K562 (cell line): Measurements from ENCODE around the gene NMBR. TPM values are rescaled to one million over a fixed set of nuclear protein-coding genes. Genes with fewer than 3 reads are reported as not detected.

Experiments used
- ATAC-seq: fragments of 200-7000 bp; cut with Tn5 transposase; 3 replicates; pipeline ENCODE4 v1.9.1; 2020; ENCODE audit warnings: moderate library complexity
- BruUV-seq: library from RNA; stranded (reverse); fragments of 400-500 nt; replicated peaks from 2 replicates; lab custom pipeline; 2021; lab: Mats Ljungman, UMichigan
- CTCF ChIA-PET: fragments of 300-600 bp; formaldehyde crosslinking; extraction: SDS; loops from one replicate; lab custom pipeline; 2021; ENCODE audit warnings: low intra/inter-chr PET ratio; lab: Yijun Ruan, JAX
- POLR2A ChIA-PET: fragments of 300-600, 350-650 bp; sonication (Branson Sonifier 250); formaldehyde crosslinking; extraction: SDS; loops from one replicate; lab custom pipeline; 2021; ENCODE audit warnings: antibody characterized with exemption, inconsistent platforms; lab: Yijun Ruan, JAX
- DNase-seq, 4 experiments: peaks; one replicate each; pipeline versions ENCODE4 v3.0.0 to v3.0.0-alpha.2; 2011 to 2018; ENCODE audit warnings: low spot score in 3 of 4, mixed read lengths in 3 of 4; ENCODE audit errors: extremely low read depth in 1 of 4
- FAIRE-seq: peaks from 2 replicates; lab custom pipeline; 2011; peaks lifted over from hg19 to GRCh38; lab: Jason Lieb, UNC
- H2AFZ ChIP-seq: 2 replicates; pipeline ENCODE4 v1.6.0; 2011; ENCODE audit warnings: low read depth, low read length, control low read depth, inconsistent platforms
- H3K27ac ChIP-seq: fragments of 200-600 bp; 3 replicates; pipeline ENCODE4 v1.8.0; 2011; ENCODE audit warnings: low read depth, mild to moderate bottlenecking, control low read depth, inconsistent platforms, low read length, moderate library complexity, mixed read lengths; ENCODE audit errors: extremely low read depth
- H3K27me3 ChIP-seq, 2 experiments: fragments of 300-600 bp in 1 of 2; 2 replicates in 1 of 2; 3 replicates in 1 of 2; pipeline versions ENCODE4 v1.6.0 to v1.8.0; 2011; ENCODE audit warnings: inconsistent platforms in 2 of 2, low read length in 2 of 2, mild to moderate bottlenecking in 1 of 2, mixed read lengths in 1 of 2, moderate library complexity in 1 of 2; ENCODE audit not compliant: control insufficient read depth in 2 of 2, insufficient read depth in 2 of 2
- H3K36me3 ChIP-seq: fragments of 300-600 bp; 3 replicates; pipeline ENCODE4 v1.8.0; 2011; ENCODE audit warnings: mild to moderate bottlenecking, low read length, inconsistent platforms; ENCODE audit not compliant: control insufficient read depth, insufficient read depth
- H3K4me1 ChIP-seq, 2 experiments: fragments of 200-600 bp in 1 of 2; replicated peaks in 1 of 2; 2 replicates in 1 of 2; 3 replicates in 1 of 2; pipeline versions ENCODE4 v1.5.1 to v1.8.0; 2011; ENCODE audit warnings: inconsistent platforms in 2 of 2, low read length in 2 of 2, mild to moderate bottlenecking in 1 of 2, mixed read lengths in 1 of 2, moderate library complexity in 1 of 2; ENCODE audit not compliant: control insufficient read depth in 2 of 2, insufficient read depth in 2 of 2
- H3K4me2 ChIP-seq: 2 replicates; pipeline ENCODE4 v1.6.1; 2011; ENCODE audit warnings: low read length, control low read depth, inconsistent platforms, mixed read lengths; ENCODE audit not compliant: insufficient read depth
- H3K4me3 ChIP-seq: fragments of 200-600 bp; sonication (generic), shearing (Covaris generic); 2 replicates; pipeline ENCODE4 v1.5.1; 2016; ENCODE audit warnings: control low read depth, inconsistent platforms
- H3K79me2 ChIP-seq: fragments of 200-600 bp; 3 replicates; pipeline ENCODE4 v1.8.0; 2011; ENCODE audit warnings: low read length, inconsistent platforms; ENCODE audit not compliant: control insufficient read depth, insufficient read depth
- H3K9ac ChIP-seq, 2 experiments: 2 replicates each; pipeline versions ENCODE4 v1.6.0 to v1.6.1; 2011; ENCODE audit warnings: low read depth in 2 of 2, low read length in 2 of 2, control low read depth in 1 of 2, inconsistent platforms in 1 of 2, mild to moderate bottlenecking in 1 of 2, mixed read lengths in 1 of 2; ENCODE audit not compliant: insufficient read depth in 1 of 2
- H3K9me1 ChIP-seq: one replicate; pipeline ENCODE4 v1.6.0; 2011; ENCODE audit warnings: inconsistent platforms, mild to moderate bottlenecking, low read length, moderate library complexity; ENCODE audit not compliant: control insufficient read depth, insufficient read depth
- H3K9me3 ChIP-seq: replicated peaks from 2 replicates; pipeline ENCODE4 v1.5.1; 2011; ENCODE audit warnings: low read depth, low read length, inconsistent platforms; ENCODE audit not compliant: control insufficient read depth, insufficient read depth
- H4K20me1 ChIP-seq: replicated peaks from 2 replicates; pipeline ENCODE4 v1.6.1; 2011; ENCODE audit warnings: low read length, inconsistent platforms, mixed read lengths; ENCODE audit not compliant: control insufficient read depth, insufficient read depth
- BRD9 ChIP-seq: fragments of 450-650 bp; IDR thresholded peaks from 2 replicates; pipeline ENCODE4 v1.6.1; 2018; ENCODE audit warnings: low read depth; ENCODE audit not compliant: partially characterized antibody
- CREB1 ChIP-seq, 2 experiments: sonication (generic) in 1 of 2; formaldehyde crosslinking in 1 of 2; IDR thresholded peaks; 2 replicates each; pipeline versions ENCODE4 v1.6.1 to v1.8.0; 2012 to 2022; ENCODE audit warnings: inconsistent platforms in 1 of 2, mild to moderate bottlenecking in 1 of 2, missing genetic modification reagents in 1 of 2, moderate library complexity in 1 of 2
- GABPB2 ChIP-seq: fragments of 250-450 bp; sonication (Bioruptor Pico); conservative IDR thresholded peaks from 2 replicates; pipeline ENCODE4 v1.5.1; 2021; ENCODE audit warnings: mild to moderate bottlenecking
- HNRNPH1 ChIP-seq: fragments of 200-400 bp; formaldehyde crosslinking; optimal IDR thresholded peaks from 2 replicates; pipeline ENCODE3; 2017; ENCODE audit warnings: low read depth, mild to moderate bottlenecking, low read length, moderate library complexity
- LEF1 ChIP-seq: fragments of 450-650 bp; IDR thresholded peaks from 2 replicates; pipeline ENCODE4 v1.6.1; 2016; ENCODE audit warnings: mild to moderate bottlenecking
- MEF2D ChIP-seq: conservative IDR thresholded peaks from 2 replicates; pipeline ENCODE4 v1.6.1; 2016; ENCODE audit warnings: low read depth, missing genetic modification characterization, missing compliant biosample characterization
- NR0B1 ChIP-seq: fragments of 450-650 bp; IDR thresholded peaks from one replicate; pipeline ENCODE4 v1.6.1; 2018; ENCODE audit warnings: mild to moderate bottlenecking, moderate library complexity; ENCODE audit not compliant: partially characterized antibody
- PHB2 ChIP-seq: fragments of 450-650 bp; IDR thresholded peaks from 2 replicates; pipeline ENCODE4 v1.6.1; 2017; ENCODE audit warnings: low read depth
- PHF20 ChIP-seq: fragments of 450-650 bp; IDR thresholded peaks from 2 replicates; pipeline ENCODE4 v1.6.1; 2018; ENCODE audit not compliant: partially characterized antibody
- PYGO2 ChIP-seq: fragments of 450-650 bp; IDR thresholded peaks from 2 replicates; pipeline ENCODE4 v1.6.1; 2016; ENCODE audit warnings: mild to moderate bottlenecking, missing genetic modification characterization, moderate library complexity, missing compliant biosample characterization
- SP1 ChIP-seq: sonication (generic); formaldehyde crosslinking; IDR thresholded peaks from 2 replicates; pipeline ENCODE4 v1.8.1; 2022; ENCODE audit warnings: mild to moderate bottlenecking, missing genetic modification reagents
- TBP ChIP-seq: optimal IDR thresholded peaks from 2 replicates; pipeline ENCODE3; 2011; ENCODE audit warnings: low read depth, low read length, improper control_type of control experiment
- XRCC3 ChIP-seq: fragments of 450-650 bp; IDR thresholded peaks from 2 replicates; pipeline ENCODE4 v1.6.1; 2017; ENCODE audit warnings: mild to moderate bottlenecking, moderate library complexity
- XRCC4 ChIP-seq: IDR thresholded peaks from one replicate; pipeline ENCODE4 v1.6.1; 2011; ENCODE audit not compliant: insufficient read depth, insufficient read length; ENCODE audit errors: extremely low read depth
- ZFP1 ChIP-seq: fragments of 450-650 bp; formaldehyde crosslinking; IDR thresholded peaks from 2 replicates; pipeline ENCODE4 v1.4.0; 2020; ENCODE audit warnings: mild to moderate bottlenecking, mixed read lengths
- ZHX1 ChIP-seq: fragments of 150-350 bp; conservative IDR thresholded peaks from 2 replicates; pipeline ENCODE4 v1.6.1; 2014; ENCODE audit warnings: low read length
- ZNF589 ChIP-seq: fragments of 200-800 bp; sonication (Bioruptor generic); IDR thresholded peaks from 2 replicates; pipeline ENCODE4 v1.6.1; 2016; ENCODE audit warnings: low read depth, missing genetic modification characterization, missing compliant biosample characterization
- ZNF764 ChIP-seq: fragments of 250-450 bp; sonication (Bioruptor Pico); IDR thresholded peaks from 2 replicates; pipeline ENCODE4 v1.4.0; 2020; ENCODE audit warnings: low read depth, mild to moderate bottlenecking, moderate library complexity
- WGBS: fragments of 100-300 bp; shearing (Covaris generic); methylation state at CpG from one replicate; pipeline ENCODE4 v1.1.6; 2016; ENCODE audit warnings: low coverage, mixed read lengths; ENCODE audit not compliant: insufficient coverage; ENCODE audit errors: missing lambda C conversion rate; 5-methylcytosine and 5-hydroxymethylcytosine counted together
- in situ Hi-C: fragments of 300-500 bp; cut with MboI; formaldehyde crosslinking; loops from 4 replicates; pipeline ENCODE4 v1.15.0; 2018; ENCODE audit warnings: inconsistent platforms, mixed read lengths
- intact Hi-C: fragments of 100-400 bp; cut with micrococcal nuclease; formaldehyde crosslinking; loops from 2 replicates; pipeline ENCODE4 v1.14.2; 2022
- polyA plus RNA-seq, 8 experiments: library from polyadenylated mRNA; depleted of rRNA in 4 of 8; stranded (reverse) in 5 of 8; unstranded in 3 of 8; fragments of >200 nt; fragmentation: Nextera tagmentation in 2 of 8; fragmentation: Illumina TruSeq in 1 of 8; extraction: Ambion mirVana in 2 of 8; extraction: Trizol in 1 of 8; gene quantifications; 2 replicates each; pipeline versions ENCODE4 v1.2.1 to v1.2.3, GENCODE V29; 2011 to 2014; ENCODE audit warnings: inconsistent platforms in 1 of 8, missing spikeins in 1 of 8
- total RNA-seq, 7 experiments: library from RNA; depleted of rRNA in 6 of 7; stranded (reverse); fragments of >200 nt in 6 of 7; fragmentation: Illumina TruSeq in 2 of 7; extraction: Trizol in 2 of 7; gene quantifications; 2 replicates each; pipeline versions ENCODE4 v1.2.1 to v1.2.3, GENCODE V29; 2011 to 2021; ENCODE audit warnings: low replicate concordance in 1 of 7

Gene NMBR
- total and polyA plus RNA-seq, 9 of the 15 experiments (the other 6 are each of a cell fraction or from before 2014, with no cell fraction given): not detected

GRCh38 chr6:142185641-142186040 is 38.7 kb upstream of the NMBR start:
- Histone ChIP-seq H3K9me1 (no peaks in the 10 kb centered on the region), H3K4me3 (no peak overlapping the region), H2AFZ (no peak overlapping the region), H3K4me2 (no peak overlapping the region), H3K79me2 (no peaks in the 10 kb centered on the region), H3K36me3 (peaks cover 7% of the 10 kb centered on the region; the same call in 1 of the 3 replicates), H3K27me3 (no peaks in the 10 kb centered on the region), H3K9ac (no peak overlapping the region), H4K20me1 (no peaks in the 10 kb centered on the region), H3K4me1 (no peaks in the 10 kb centered on the region; a peak in 1 of 5 replicates), H3K27ac (no peak overlapping the region), H3K9me3 (no peaks in the 10 kb centered on the region)
- ChIA-PET POLR2A (interaction anchor here (1.3 kb wide), 1 partner anchor 8 kb away, joined by 5 read pairs; no protein-coding TSS in a partner anchor), CTCF (no interaction called here)
- DNase-seq (no peak), ATAC-seq (no peak), FAIRE-seq (no peak)
- no peak for TF ChIP-seq CREB1 (IDR thresholded peaks at IDR 0.05)
- TF ChIP-seq CREB1 (CRISPR knock-in tag; IDR thresholded peaks at IDR 0.05): no peak
- TF ChIP-seq SP1 (CRISPR knock-in tag): no peak
- no peak for TF ChIP-seq PHB2
- TF ChIP-seq ZHX1: no peak
- TF ChIP-seq NR0B1: no peak
- TF ChIP-seq BRD9: no peak
- TF ChIP-seq ZFP1: no peak
- no peak for TF ChIP-seq XRCC3
- no peak for TF ChIP-seq ZNF589 (CRISPR knock-in tag)
- no peak for TF ChIP-seq LEF1
- no peak for TF ChIP-seq TBP
- no peak for TF ChIP-seq XRCC4
- no peak for TF ChIP-seq HNRNPH1
- no peak for TF ChIP-seq MEF2D (tag)
- TF ChIP-seq PHF20: no peak
- no peak for TF ChIP-seq GABPB2 (CRISPR knock-in tag)
- TF ChIP-seq PYGO2 (tag): no peak
- TF ChIP-seq ZNF764: no peak
- no TSS peak for BruUV-seq
- intact Hi-C loops (no loop called here), in situ Hi-C loops (no loop called here)
- 100% methylated on average over 1 of the region's 1 CpG for WGBS
